Measurements from ENCODE around the gene TBC1D1.

GRCh38 chr4:37889849-37890800 lies 759 bp upstream of the TBC1D1 start:
- TF ChIP-seq, protein P1, sequence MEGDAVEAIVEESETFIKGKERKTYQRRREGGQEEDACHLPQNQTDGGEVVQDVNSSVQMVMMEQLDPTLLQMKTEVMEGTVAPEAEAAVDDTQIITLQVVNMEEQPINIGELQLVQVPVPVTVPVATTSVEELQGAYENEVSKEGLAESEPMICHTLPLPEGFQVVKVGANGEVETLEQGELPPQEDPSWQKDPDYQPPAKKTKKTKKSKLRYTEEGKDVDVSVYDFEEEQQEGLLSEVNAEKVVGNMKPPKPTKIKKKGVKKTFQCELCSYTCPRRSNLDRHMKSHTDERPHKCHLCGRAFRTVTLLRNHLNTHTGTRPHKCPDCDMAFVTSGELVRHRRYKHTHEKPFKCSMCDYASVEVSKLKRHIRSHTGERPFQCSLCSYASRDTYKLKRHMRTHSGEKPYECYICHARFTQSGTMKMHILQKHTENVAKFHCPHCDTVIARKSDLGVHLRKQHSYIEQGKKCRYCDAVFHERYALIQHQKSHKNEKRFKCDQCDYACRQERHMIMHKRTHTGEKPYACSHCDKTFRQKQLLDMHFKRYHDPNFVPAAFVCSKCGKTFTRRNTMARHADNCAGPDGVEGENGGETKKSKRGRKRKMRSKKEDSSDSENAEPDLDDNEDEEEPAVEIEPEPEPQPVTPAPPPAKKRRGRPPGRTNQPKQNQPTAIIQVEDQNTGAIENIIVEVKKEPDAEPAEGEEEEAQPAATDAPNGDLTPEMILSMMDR (IDR thresholded peaks at IDR 0.05) = peak in 6 of 7 experiments; percentile 8 to 49 (median 38)
- TF ChIP-seq POLR2A (IDR thresholded peaks at IDR 0.05) = peak in 2 of 3 donors; percentile 35 to 54

Measured in body of pancreas (tissue), 4 donors.